WTC11 (cell line): Measurements from ENCODE around the gene SFI1.

Experiments
- CREB1 ChIP-seq: sonication (generic); formaldehyde crosslinking; IDR thresholded peaks from 2 replicates; pipeline ENCODE4 v1.8.0; 2023; ENCODE audit warnings: mild to moderate bottlenecking, missing genetic modification reagents
- FOXJ3 ChIP-seq: sonication (generic); formaldehyde crosslinking; IDR thresholded peaks from 2 replicates; pipeline ENCODE4 v1.9.0; 2021; ENCODE audit warnings: missing genetic modification reagents, mild to moderate bottlenecking, borderline replicate concordance
- GABPB1 ChIP-seq: sonication (generic); formaldehyde crosslinking; IDR thresholded peaks from 2 replicates; pipeline ENCODE4 v1.8.1; 2023; ENCODE audit warnings: mild to moderate bottlenecking, missing genetic modification reagents
- HMGA2 ChIP-seq: fragments of 250-450 bp; sonication (Bioruptor Pico); IDR thresholded peaks from 2 replicates; pipeline ENCODE4 v1.4.0; 2021; ENCODE audit warnings: mild to moderate bottlenecking, moderate library complexity
- JUN ChIP-seq: sonication (generic); formaldehyde crosslinking; IDR thresholded peaks from 2 replicates; pipeline ENCODE4 v1.8.0; 2023; ENCODE audit warnings: mild to moderate bottlenecking, missing genetic modification reagents
- NFE2L1 ChIP-seq: sonication (generic); formaldehyde crosslinking; IDR thresholded peaks from 2 replicates; pipeline ENCODE4 v1.8.1; 2023; ENCODE audit warnings: missing genetic modification reagents
- NR3C1 ChIP-seq: sonication (generic); formaldehyde crosslinking; conservative IDR thresholded peaks from 2 replicates; pipeline ENCODE4 v1.8.1; 2023; ENCODE audit warnings: low read depth, mild to moderate bottlenecking, missing genetic modification reagents
- PRRX2 ChIP-seq: fragments of 250-450 bp; sonication (Bioruptor Pico); IDR thresholded peaks from 2 replicates; pipeline ENCODE4 v1.8.0; 2021; ENCODE audit warnings: mild to moderate bottlenecking
- TEAD4 ChIP-seq: sonication (generic); formaldehyde crosslinking; IDR thresholded peaks from 2 replicates; pipeline ENCODE4 v1.8.0; 2022; ENCODE audit warnings: mild to moderate bottlenecking, missing genetic modification reagents
- TF ChIP-seq, protein P1 (sequence below): fragments of 200-600 bp; IDR thresholded peaks from 2 replicates; pipeline ENCODE4 v1.8.0; 2022; ENCODE audit warnings: antibody characterized with exemption
- TF ChIP-seq, protein P2 (sequence below): sonication (generic); formaldehyde crosslinking; IDR thresholded peaks from 2 replicates; pipeline ENCODE4 v1.8.0; 2022; ENCODE audit warnings: mild to moderate bottlenecking, missing genetic modification reagents
- TF ChIP-seq, protein P3 (sequence below): fragments of 250-450 bp; sonication (Bioruptor Pico); IDR thresholded peaks from 2 replicates; pipeline ENCODE4 v2.1.2; 2022; ENCODE audit warnings: mild to moderate bottlenecking, moderate library complexity
- TF ChIP-seq, protein P4 (sequence below): sonication (generic); formaldehyde crosslinking; IDR thresholded peaks from 2 replicates; pipeline ENCODE4 v1.8.1; 2022; ENCODE audit warnings: low read depth, mild to moderate bottlenecking, moderate library complexity, missing genetic modification reagents, borderline replicate concordance
- TF ChIP-seq, protein P5 (sequence below): sonication (generic); formaldehyde crosslinking; IDR thresholded peaks from 2 replicates; pipeline ENCODE4 v1.8.1; 2023; ENCODE audit warnings: mild to moderate bottlenecking, missing genetic modification reagents

DNA sequence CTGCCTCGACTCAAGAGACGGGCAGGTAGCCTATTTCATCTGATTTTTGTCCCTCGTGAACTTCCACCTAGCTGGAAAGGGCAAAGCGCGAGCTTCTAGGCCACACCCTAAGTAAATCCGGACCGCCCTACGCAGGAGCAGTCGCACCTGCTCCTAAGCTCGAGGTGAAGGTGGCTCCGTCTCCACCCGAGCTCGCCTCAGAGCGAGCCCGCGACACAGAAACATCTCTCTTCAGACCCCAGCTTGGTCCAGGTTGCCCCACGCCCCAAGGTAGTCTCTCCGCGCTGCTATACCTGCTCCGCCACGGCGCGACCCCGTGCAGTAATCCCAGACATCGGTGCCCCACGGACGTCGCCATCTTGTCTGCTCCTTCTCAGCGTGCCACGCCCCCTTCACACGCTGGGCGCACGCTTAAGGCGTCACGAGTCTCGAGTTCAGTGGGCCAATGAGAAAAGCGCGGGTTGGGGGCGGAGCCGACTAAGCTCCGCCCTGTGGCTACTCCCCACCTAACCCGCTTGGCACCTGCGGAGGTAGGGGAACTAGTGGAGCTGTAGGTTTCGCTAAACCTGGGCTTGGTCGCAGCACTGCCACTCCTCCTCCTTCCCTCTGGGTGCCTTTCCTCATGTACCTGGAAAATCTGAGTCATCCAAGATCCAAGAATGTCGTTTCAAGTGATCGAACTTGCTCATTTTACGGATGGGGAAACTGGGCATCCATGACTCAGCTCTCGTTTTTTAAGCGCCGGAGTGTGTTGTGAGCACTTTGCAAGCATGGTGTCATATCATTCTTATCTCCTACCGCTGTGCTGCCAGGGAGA is 165.7 kb downstream of the SFI1 start, which contains the start of gene PISD:
- TF ChIP-seq, protein P1, sequence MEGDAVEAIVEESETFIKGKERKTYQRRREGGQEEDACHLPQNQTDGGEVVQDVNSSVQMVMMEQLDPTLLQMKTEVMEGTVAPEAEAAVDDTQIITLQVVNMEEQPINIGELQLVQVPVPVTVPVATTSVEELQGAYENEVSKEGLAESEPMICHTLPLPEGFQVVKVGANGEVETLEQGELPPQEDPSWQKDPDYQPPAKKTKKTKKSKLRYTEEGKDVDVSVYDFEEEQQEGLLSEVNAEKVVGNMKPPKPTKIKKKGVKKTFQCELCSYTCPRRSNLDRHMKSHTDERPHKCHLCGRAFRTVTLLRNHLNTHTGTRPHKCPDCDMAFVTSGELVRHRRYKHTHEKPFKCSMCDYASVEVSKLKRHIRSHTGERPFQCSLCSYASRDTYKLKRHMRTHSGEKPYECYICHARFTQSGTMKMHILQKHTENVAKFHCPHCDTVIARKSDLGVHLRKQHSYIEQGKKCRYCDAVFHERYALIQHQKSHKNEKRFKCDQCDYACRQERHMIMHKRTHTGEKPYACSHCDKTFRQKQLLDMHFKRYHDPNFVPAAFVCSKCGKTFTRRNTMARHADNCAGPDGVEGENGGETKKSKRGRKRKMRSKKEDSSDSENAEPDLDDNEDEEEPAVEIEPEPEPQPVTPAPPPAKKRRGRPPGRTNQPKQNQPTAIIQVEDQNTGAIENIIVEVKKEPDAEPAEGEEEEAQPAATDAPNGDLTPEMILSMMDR, result no peak
- TF ChIP-seq FOXJ3 (CRISPR knock-in tag) (no peak), NR3C1 (no peak), JUN (CRISPR knock-in tag) (no peak), GABPB1 (CRISPR knock-in tag) (0 out of 2 replicates have a peak, but pooled peaks have one; percentile 20), PRRX2 (CRISPR knock-in tag) (no peak), NFE2L1 (CRISPR knock-in tag) (0 out of 2 replicates have a peak, but pooled peaks have one; percentile 49), CREB1 (CRISPR knock-in tag) (peak; percentile 89), TEAD4 (CRISPR knock-in tag) (no peak), HMGA2 (CRISPR knock-in tag) (no peak)
- TF ChIP-seq, protein P2, sequence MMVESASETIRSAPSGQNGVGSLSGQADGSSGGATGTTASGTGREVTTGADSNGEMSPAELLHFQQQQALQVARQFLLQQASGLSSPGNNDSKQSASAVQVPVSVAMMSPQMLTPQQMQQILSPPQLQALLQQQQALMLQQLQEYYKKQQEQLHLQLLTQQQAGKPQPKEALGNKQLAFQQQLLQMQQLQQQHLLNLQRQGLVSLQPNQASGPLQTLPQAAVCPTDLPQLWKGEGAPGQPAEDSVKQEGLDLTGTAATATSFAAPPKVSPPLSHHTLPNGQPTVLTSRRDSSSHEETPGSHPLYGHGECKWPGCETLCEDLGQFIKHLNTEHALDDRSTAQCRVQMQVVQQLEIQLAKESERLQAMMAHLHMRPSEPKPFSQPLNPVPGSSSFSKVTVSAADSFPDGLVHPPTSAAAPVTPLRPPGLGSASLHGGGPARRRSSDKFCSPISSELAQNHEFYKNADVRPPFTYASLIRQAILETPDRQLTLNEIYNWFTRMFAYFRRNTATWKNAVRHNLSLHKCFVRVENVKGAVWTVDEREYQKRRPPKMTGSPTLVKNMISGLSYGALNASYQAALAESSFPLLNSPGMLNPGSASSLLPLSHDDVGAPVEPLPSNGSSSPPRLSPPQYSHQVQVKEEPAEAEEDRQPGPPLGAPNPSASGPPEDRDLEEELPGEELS (CRISPR knock-in tag), result peak; percentile 88
- TF ChIP-seq, protein P3, sequence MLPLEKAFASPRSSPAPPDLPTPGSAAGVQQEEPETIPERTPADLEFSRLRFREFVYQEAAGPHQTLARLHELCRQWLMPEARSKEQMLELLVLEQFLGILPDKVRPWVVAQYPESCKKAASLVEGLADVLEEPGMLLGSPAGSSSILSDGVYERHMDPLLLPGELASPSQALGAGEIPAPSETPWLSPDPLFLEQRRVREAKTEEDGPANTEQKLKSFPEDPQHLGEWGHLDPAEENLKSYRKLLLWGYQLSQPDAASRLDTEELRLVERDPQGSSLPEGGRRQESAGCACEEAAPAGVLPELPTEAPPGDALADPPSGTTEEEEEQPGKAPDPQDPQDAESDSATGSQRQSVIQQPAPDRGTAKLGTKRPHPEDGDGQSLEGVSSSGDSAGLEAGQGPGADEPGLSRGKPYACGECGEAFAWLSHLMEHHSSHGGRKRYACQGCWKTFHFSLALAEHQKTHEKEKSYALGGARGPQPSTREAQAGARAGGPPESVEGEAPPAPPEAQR (CRISPR knock-in tag), result no peak
- TF ChIP-seq, protein P4, sequence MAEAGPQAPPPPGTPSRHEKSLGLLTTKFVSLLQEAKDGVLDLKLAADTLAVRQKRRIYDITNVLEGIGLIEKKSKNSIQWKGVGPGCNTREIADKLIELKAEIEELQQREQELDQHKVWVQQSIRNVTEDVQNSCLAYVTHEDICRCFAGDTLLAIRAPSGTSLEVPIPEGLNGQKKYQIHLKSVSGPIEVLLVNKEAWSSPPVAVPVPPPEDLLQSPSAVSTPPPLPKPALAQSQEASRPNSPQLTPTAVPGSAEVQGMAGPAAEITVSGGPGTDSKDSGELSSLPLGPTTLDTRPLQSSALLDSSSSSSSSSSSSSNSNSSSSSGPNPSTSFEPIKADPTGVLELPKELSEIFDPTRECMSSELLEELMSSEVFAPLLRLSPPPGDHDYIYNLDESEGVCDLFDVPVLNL, result no peak
- TF ChIP-seq, protein P5, sequence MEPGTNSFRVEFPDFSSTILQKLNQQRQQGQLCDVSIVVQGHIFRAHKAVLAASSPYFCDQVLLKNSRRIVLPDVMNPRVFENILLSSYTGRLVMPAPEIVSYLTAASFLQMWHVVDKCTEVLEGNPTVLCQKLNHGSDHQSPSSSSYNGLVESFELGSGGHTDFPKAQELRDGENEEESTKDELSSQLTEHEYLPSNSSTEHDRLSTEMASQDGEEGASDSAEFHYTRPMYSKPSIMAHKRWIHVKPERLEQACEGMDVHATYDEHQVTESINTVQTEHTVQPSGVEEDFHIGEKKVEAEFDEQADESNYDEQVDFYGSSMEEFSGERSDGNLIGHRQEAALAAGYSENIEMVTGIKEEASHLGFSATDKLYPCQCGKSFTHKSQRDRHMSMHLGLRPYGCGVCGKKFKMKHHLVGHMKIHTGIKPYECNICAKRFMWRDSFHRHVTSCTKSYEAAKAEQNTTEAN (CRISPR knock-in tag), result 0 out of 2 replicates have a peak, but pooled peaks have one; percentile 16
